ENCODE results near the gene SLC27A5. TPM values are rescaled to one million over a fixed set of nuclear protein-coding genes. Genes with fewer than 3 reads are reported as not detected.

The SLC27A5 gene
- total RNA-seq, 5 donors from 2014 or later (not counting 1 experiment from before 2014, with no cell fraction given): 8.4 to 18.3 (median 14.6) TPM

DNA sequence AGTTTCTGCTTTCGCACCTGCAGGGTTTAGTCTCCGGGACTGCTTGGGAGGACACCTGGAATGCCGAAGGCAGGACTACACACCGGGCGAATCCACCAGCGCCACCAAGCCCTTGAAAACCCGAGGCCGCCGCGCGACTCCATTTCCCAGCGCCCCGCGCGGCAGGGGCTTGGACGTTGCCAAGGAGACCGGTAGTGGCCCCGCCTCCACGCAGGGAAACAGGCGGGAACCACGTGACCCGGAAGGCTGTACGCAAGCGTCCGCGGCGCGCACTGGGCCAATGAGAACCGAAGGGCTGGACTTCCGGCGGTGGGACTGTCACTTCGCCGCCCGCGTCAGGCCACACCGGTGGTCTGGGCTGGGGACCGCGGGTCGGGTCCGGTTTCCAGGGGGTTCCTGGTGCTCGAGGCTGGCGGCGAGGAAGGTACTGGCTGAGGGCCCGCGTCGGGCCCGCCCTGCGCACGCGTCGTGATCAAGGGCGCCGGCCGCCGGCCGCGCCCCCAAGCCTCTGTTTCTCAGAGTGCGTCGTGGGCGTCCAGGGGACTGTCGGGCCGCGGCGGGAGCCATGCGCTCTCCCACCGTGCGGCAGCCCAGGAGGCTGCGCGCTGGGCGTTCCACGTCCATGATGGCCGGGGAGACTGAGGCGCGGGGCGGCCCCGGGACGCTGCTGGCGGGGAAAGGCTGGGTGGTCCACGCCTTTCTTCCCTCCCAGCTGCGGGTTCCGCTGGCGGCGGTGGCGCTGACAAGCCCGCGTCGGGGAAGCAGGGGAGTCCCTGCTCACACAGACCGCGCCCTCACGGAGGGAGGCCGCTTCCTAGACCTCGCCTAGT lies 44.8 kb downstream of the SLC27A5 start, which contains the start of gene ZNF324:
Gene ZNF324, plus strand, starts transcription at position 321 of the 830 bp plus-strand sequence. CDS start 2,106 bp downstream, outside the sequence.
- Mint-ChIP-seq H3K27ac (peak within 1 kb of the TSS; percentile 50 to 71), H3K4me1 (peaks cover 17 to 26% (median 23%) of the 10 kb centered on the region in 3 donors), H3K9me3 (no peaks in the 10 kb centered on the region), H3K4me3 (peak within 1 kb of the TSS; percentile 76 to 87 (median 86)), H3K27me3 (no peaks in the 10 kb centered on the region), H3K36me3 (peaks cover 8% of the 10 kb centered on the region)
- ATAC-seq (replicated peaks in 1 of 4): peak; percentile 97 to 99 (median 98)
- Histone ChIP-seq H3K9me3 (no peaks in the 10 kb centered on the region), H3K27ac (ENCODE audit: low read length) (peak within 1 kb of the TSS; percentile 55), H3K4me3 (ENCODE audit: control insufficient read depth in 1 of 2, extremely low read depth in 1 of 2, low read length in 1 of 2) (peak within 1 kb of the TSS; percentile 61 to 64), H3K27me3 (replicated peaks in 1 of 2; ENCODE audit: control insufficient read depth in 2 of 2, extremely low read depth in 1 of 2, insufficient read depth in 2 of 2, low read length in 1 of 2) (peaks cover 0 to 5% of the 10 kb centered on the region in 2 experiments), H3K36me3 (ENCODE audit: control insufficient read depth in 2 of 2, extremely low read depth in 1 of 2, insufficient read depth in 1 of 2, low read length in 1 of 2) (peaks cover 4 to 19% of the 10 kb centered on the region in 2 donors), H3K4me1 (ENCODE audit: control insufficient read depth in 1 of 2, extremely low read depth in 1 of 2, insufficient read depth in 2 of 2, low read length in 2 of 2) (peaks cover 4 to 21% of the 10 kb centered on the region in 2 experiments)
- under 1% methylated on average over 90 of the region's 92 CpGs for WGBS (ENCODE audit: insufficient coverage)
- ChIA-PET CTCF (no interaction called here), POLR2A (no interaction called here)
- DNase-seq: peak; percentile 92 to 98 (median 97)

DNA sequence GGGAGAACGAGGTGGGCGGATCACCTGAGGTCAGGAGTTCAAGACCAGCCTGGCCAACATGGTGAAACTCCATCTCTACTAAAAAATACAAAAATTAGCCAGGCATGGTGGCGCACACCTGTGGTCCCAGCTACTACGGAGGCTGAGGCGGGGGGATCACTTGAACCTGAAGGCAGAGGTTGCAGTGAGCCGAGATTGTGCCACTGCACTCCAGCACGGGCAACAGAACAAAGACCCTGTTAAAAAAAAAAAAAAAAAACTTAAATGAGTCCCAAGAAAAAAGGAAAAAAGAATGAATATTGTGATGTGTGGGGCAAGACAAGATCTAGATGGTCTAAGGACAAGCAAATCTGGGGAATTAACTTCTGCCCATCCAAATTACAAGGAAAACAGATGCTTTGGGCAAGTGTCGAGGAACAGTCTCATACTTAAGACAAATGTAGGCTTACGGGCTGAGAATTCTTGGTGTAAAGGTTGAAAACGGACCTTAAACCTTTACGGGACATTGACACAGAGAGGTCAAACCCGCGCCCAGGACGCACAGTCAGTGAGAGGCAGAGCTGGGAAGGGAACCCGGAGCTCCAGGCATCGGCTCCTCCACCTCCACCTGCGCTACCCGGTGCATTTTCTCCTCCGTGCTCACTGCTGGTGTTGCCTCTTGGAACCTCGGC lies 45.6 kb downstream of the SLC27A5 start:
- peak overlapping the region; percentile 76 to 87 (median 86) for H3K4me3 Mint-ChIP-seq
- H3K4me1 Mint-ChIP-seq: peaks cover 17 to 26% (median 23%) of the 10 kb centered on the region in 3 donors
- peak overlapping the region; percentile 61 to 64 for H3K4me3 ChIP-seq (ENCODE audit: control insufficient read depth in 1 of 2, extremely low read depth in 1 of 2, low read length in 1 of 2)
- peaks cover 8% of the 10 kb centered on the region for H3K36me3 Mint-ChIP-seq
- DNase-seq: no peak
- POLR2A ChIA-PET: interaction anchor here (0.5 to 0.6 kb wide), 2 partner anchors 15 to 550 kb away, joined by 3 read pairs; partner anchors contain the start of gene ZNF324B (in 1 of the 2)
- peak; percentile 18 to 30 (median 26) for ATAC-seq (replicated peaks in 1 of 4)
- CTCF ChIA-PET: interaction anchor here in 1 of 2 donors (0.7 kb wide), 1 partner anchor 521 kb away, joined by 4 read pairs; no protein-coding TSS in a partner anchor
- H3K27ac ChIP-seq (ENCODE audit: low read length): no peak overlapping the region
- H3K9me3 ChIP-seq: no peaks in the 10 kb centered on the region
- peaks cover 4 to 21% of the 10 kb centered on the region in 2 experiments for H3K4me1 ChIP-seq (ENCODE audit: control insufficient read depth in 1 of 2, extremely low read depth in 1 of 2, insufficient read depth in 2 of 2, low read length in 2 of 2)
- H3K9me3 Mint-ChIP-seq: no peaks in the 10 kb centered on the region
- 26% methylated on average over 15 of the region's 20 CpGs for WGBS (ENCODE audit: insufficient coverage)
- H3K27ac Mint-ChIP-seq: peak overlapping the region in 1 of 2 donors; percentile 71
- H3K27me3 Mint-ChIP-seq: no peaks in the 10 kb centered on the region
- peaks cover 4 to 14% of the 10 kb centered on the region in 2 donors for H3K36me3 ChIP-seq (ENCODE audit: control insufficient read depth in 2 of 2, extremely low read depth in 1 of 2, insufficient read depth in 1 of 2, low read length in 1 of 2)
- peaks cover 0 to 5% of the 10 kb centered on the region in 2 experiments for H3K27me3 ChIP-seq (replicated peaks in 1 of 2; ENCODE audit: control insufficient read depth in 2 of 2, extremely low read depth in 1 of 2, insufficient read depth in 2 of 2, low read length in 1 of 2)

DNA sequence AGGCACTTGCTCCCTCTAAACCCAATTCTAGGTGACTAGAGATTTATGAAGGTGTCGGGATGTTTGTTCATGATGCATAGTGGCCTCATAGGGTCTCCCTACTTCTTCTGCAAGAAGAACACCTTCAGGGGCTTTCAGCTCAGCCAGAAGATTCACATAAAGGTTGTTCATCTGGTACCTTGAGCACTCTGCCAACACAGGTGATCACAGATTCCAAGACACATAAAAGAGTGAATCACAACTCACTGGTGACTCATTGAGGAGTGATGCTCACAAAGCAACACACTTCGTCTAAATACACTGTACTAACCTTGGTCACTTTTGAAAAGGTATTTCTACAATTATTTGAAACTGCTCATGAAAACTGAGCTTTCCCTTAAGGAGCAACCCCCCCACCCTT lies 51.8 kb downstream of the SLC27A5 start:
- peaks cover 0 to 2% (median 0%) of the 10 kb centered on the region in 3 donors for H3K4me1 Mint-ChIP-seq
- Histone ChIP-seq H3K36me3 (ENCODE audit: control insufficient read depth in 2 of 2, extremely low read depth in 1 of 2, insufficient read depth in 1 of 2, low read length in 1 of 2) (peaks cover 11% of the 10 kb centered on the region in 2 donors), H3K4me3 (ENCODE audit: control insufficient read depth in 1 of 2, extremely low read depth in 1 of 2, low read length in 1 of 2) (no peak overlapping the region), H3K9me3 (no peaks in the 10 kb centered on the region), H3K4me1 (ENCODE audit: control insufficient read depth in 1 of 2, extremely low read depth in 1 of 2, insufficient read depth in 2 of 2, low read length in 2 of 2) (no peaks in the 10 kb centered on the region), H3K27ac (ENCODE audit: low read length) (no peak overlapping the region), H3K27me3 (replicated peaks in 1 of 2; ENCODE audit: control insufficient read depth in 2 of 2, extremely low read depth in 1 of 2, insufficient read depth in 2 of 2, low read length in 1 of 2) (no peaks in the 10 kb centered on the region)
- no peaks in the 10 kb centered on the region for H3K9me3 Mint-ChIP-seq
- 57% methylated on average over 1 of the region's 2 CpGs for WGBS (ENCODE audit: insufficient coverage)
- ChIA-PET CTCF (interaction anchor here in 1 of 2 donors (0.9 kb wide), 1 partner anchor 9 kb away, joined by 3 read pairs; the partner anchor contains the start of gene ZNF324B), POLR2A (no interaction called here)
- H3K36me3 Mint-ChIP-seq: peaks cover 12% of the 10 kb centered on the region
- H3K27ac Mint-ChIP-seq: no peak overlapping the region
- ATAC-seq (replicated peaks in 1 of 4) (no peak), DNase-seq (no peak)
- H3K4me3 Mint-ChIP-seq: no peak overlapping the region
- no peaks in the 10 kb centered on the region for H3K27me3 Mint-ChIP-seq

DNA sequence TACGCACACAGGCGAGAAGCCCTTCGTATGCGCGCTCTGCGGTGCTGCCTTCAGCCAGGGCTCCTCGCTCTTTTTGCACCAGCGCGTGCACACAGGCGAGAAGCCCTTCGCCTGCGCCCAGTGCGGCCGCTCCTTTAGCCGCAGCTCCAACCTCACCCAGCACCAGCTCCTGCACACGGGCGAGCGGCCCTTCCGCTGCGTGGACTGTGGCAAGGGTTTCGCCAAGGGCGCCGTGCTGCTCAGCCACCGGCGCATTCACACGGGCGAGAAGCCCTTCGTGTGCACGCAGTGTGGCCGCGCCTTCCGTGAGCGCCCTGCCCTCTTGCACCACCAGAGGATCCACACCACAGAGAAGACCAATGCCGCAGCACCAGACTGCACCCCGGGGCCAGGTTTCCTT lies 55.7 kb downstream of the SLC27A5 start:
- Mint-ChIP-seq H3K36me3 (peaks cover 23% of the 10 kb centered on the region), H3K9me3 (no peaks in the 10 kb centered on the region), H3K4me1 (peaks cover 15 to 18% (median 16%) of the 10 kb centered on the region in 3 donors), H3K27me3 (peaks cover 0 to 2% of the 10 kb centered on the region in 2 donors), H3K4me3 (no peak overlapping the region), H3K27ac (no peak overlapping the region)
- ChIA-PET POLR2A (no interaction called here), CTCF (no interaction called here)
- peaks cover 11% of the 10 kb centered on the region in 2 donors for H3K36me3 ChIP-seq (ENCODE audit: control insufficient read depth in 2 of 2, extremely low read depth in 1 of 2, insufficient read depth in 1 of 2, low read length in 1 of 2)
- no peaks in the 10 kb centered on the region for H3K9me3 ChIP-seq
- no peaks in the 10 kb centered on the region for H3K27me3 ChIP-seq (replicated peaks in 1 of 2; ENCODE audit: control insufficient read depth in 2 of 2, extremely low read depth in 1 of 2, insufficient read depth in 2 of 2, low read length in 1 of 2)
- ATAC-seq (replicated peaks in 1 of 4): no peak
- peaks cover 1 to 10% of the 10 kb centered on the region in 2 experiments for H3K4me1 ChIP-seq (ENCODE audit: control insufficient read depth in 1 of 2, extremely low read depth in 1 of 2, insufficient read depth in 2 of 2, low read length in 2 of 2)
- WGBS (ENCODE audit: insufficient coverage): 98% methylated on average over 29 of the region's 35 CpGs
- no peak overlapping the region for H3K4me3 ChIP-seq (ENCODE audit: control insufficient read depth in 1 of 2, extremely low read depth in 1 of 2, low read length in 1 of 2)
- no peak for DNase-seq
- no peak overlapping the region for H3K27ac ChIP-seq (ENCODE audit: low read length)

DNA sequence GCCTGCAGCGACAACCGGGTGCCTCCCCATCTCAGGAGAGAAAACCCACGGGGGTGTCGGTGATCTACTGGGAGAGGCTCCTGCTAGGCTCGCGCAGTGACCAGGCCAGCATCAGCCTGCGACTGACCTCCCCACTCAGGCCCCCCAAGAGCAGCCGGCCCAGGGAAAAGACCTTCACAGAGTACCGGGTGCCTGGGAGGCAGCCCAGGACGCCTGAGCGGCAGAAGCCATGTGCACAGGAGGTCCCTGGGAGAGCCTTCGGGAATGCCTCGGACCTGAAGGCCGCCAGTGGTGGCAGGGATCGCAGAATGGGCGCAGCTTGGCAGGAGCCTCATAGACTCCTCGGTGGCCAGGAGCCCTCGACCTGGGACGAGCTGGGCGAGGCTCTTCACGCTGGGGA lies 56.5 kb downstream of the SLC27A5 start:
- 98% methylated on average over 14 of the region's 21 CpGs for WGBS (ENCODE audit: insufficient coverage)
- CTCF ChIA-PET: no interaction called here
- H3K4me3 Mint-ChIP-seq: no peak overlapping the region

DNA sequence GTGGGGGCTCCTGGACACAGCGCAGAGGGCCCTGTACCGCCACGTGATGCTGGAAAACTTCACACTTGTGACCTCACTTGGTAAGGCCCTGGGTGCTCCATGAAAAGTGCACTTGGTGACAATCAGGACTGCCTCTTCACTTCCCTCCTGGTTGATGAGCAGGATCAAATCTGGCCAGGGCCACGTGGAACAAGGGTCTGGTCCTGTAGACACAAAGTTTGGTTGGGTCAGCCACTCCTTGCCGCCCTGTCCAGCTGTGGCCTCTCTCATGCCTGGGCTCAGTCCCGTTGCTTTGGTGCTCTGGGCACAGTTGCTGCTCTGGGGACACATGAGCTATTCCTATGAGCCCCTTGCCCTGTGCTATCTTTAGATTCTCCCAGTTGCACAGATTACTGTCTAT lies 58.0 kb downstream of the SLC27A5 start:
- Mint-ChIP-seq H3K4me1 (peaks cover 22 to 26% (median 23%) of the 10 kb centered on the region in 3 donors), H3K27ac (no peak overlapping the region), H3K27me3 (peaks cover 0 to 9% of the 10 kb centered on the region in 2 donors), H3K9me3 (no peaks in the 10 kb centered on the region), H3K4me3 (peak overlapping the region; percentile 17 to 27 (median 18)), H3K36me3 (peaks cover 23% of the 10 kb centered on the region)
- 97% methylated on average over 3 of the region's 6 CpGs for WGBS (ENCODE audit: insufficient coverage)
- Histone ChIP-seq H3K27ac (ENCODE audit: low read length) (no peak overlapping the region), H3K4me1 (ENCODE audit: control insufficient read depth in 1 of 2, extremely low read depth in 1 of 2, insufficient read depth in 2 of 2, low read length in 2 of 2) (peaks cover 4 to 14% of the 10 kb centered on the region in 2 experiments), H3K9me3 (no peaks in the 10 kb centered on the region), H3K36me3 (ENCODE audit: control insufficient read depth in 2 of 2, extremely low read depth in 1 of 2, insufficient read depth in 1 of 2, low read length in 1 of 2) (peaks cover 11% of the 10 kb centered on the region in 2 donors), H3K4me3 (ENCODE audit: control insufficient read depth in 1 of 2, extremely low read depth in 1 of 2, low read length in 1 of 2) (no peak overlapping the region), H3K27me3 (replicated peaks in 1 of 2; ENCODE audit: control insufficient read depth in 2 of 2, extremely low read depth in 1 of 2, insufficient read depth in 2 of 2, low read length in 1 of 2) (peaks cover 0 to 8% of the 10 kb centered on the region in 2 experiments)
- ATAC-seq (replicated peaks in 1 of 4) (no peak), DNase-seq (no peak)
- POLR2A ChIA-PET: interaction anchor here in 1 of 2 donors (0.6 kb wide), 1 partner anchor 156 kb away, joined by 3 read pairs; no protein-coding TSS in a partner anchor
- CTCF ChIA-PET: no interaction called here

More for the DNA sequence above, 56.5 kb downstream of the SLC27A5 start:
- H3K27me3 Mint-ChIP-seq: peaks cover 0 to 3% of the 10 kb centered on the region in 2 donors
- peaks cover 11% of the 10 kb centered on the region in 2 donors for H3K36me3 ChIP-seq (ENCODE audit: control insufficient read depth in 2 of 2, extremely low read depth in 1 of 2, insufficient read depth in 1 of 2, low read length in 1 of 2)
- H3K36me3 Mint-ChIP-seq: peaks cover 23% of the 10 kb centered on the region
- ATAC-seq (replicated peaks in 1 of 4) (no peak), DNase-seq (no peak)
- H3K27ac Mint-ChIP-seq: no peak overlapping the region
- no peaks in the 10 kb centered on the region for H3K27me3 ChIP-seq (replicated peaks in 1 of 2; ENCODE audit: control insufficient read depth in 2 of 2, extremely low read depth in 1 of 2, insufficient read depth in 2 of 2, low read length in 1 of 2)
- peaks cover 4 to 14% of the 10 kb centered on the region in 2 experiments for H3K4me1 ChIP-seq (ENCODE audit: control insufficient read depth in 1 of 2, extremely low read depth in 1 of 2, insufficient read depth in 2 of 2, low read length in 2 of 2)
- H3K4me1 Mint-ChIP-seq: peaks cover 22 to 26% (median 23%) of the 10 kb centered on the region in 3 donors
- H3K9me3 ChIP-seq: no peaks in the 10 kb centered on the region
- H3K9me3 Mint-ChIP-seq: no peaks in the 10 kb centered on the region
- H3K27ac ChIP-seq (ENCODE audit: low read length): no peak overlapping the region
- no peak overlapping the region for H3K4me3 ChIP-seq (ENCODE audit: control insufficient read depth in 1 of 2, extremely low read depth in 1 of 2, low read length in 1 of 2)
- POLR2A ChIA-PET: no interaction called here

Data from T-cell (primary cell).